OCI-M1 (cell line): ENCODE results near the gene ADM.

ENCODE experiments used
- DNase-seq: peaks from one replicate; lab custom pipeline; 2025; lab: John Stamatoyannopoulos, UW

Gene ADM

GRCh38 chr11:10329356-10329755, 24.5 kb downstream of the ADM start:
- DNase-seq, result no peak

GRCh38 chr11:10329935-10330334, 25.1 kb downstream of the ADM start:
- no peak for DNase-seq

GRCh38 chr11:10331548-10332289, 26.8 kb downstream of the ADM start:
- no peak for DNase-seq

GRCh38 chr11:10333490-10333889, 28.6 kb downstream of the ADM start:
- no peak for DNase-seq

GRCh38 chr11:10338287-10338686, 33.4 kb downstream of the ADM start:
- no peak for DNase-seq

GRCh38 chr11:10348650-10349280, 43.9 kb downstream of the ADM start:
- DNase-seq, result no peak

GRCh38 chr11:10349281-10349665, 44.4 kb downstream of the ADM start:
- no peak for DNase-seq

- DNase-seq, result no peak
These were observed 44.9 kb downstream of the ADM start for GRCh38 chr11:10349806-10350205.

- DNase-seq, result no peak
These were observed 45.5 kb downstream of the ADM start for GRCh38 chr11:10350334-10350733.

GRCh38 chr11:10351435-10351764, 46.5 kb downstream of the ADM start:
- DNase-seq, result no peak

GRCh38 chr11:10351765-10352641, 47.1 kb downstream of the ADM start:
- no peak for DNase-seq

GRCh38 chr11:10352921-10353550, 48.2 kb downstream of the ADM start:
- DNase-seq, result no peak

- no peak for DNase-seq
These were observed 49.5 kb downstream of the ADM start for GRCh38 chr11:10354389-10354788.

GRCh38 chr11:10355257-10355661, 50.4 kb downstream of the ADM start:
- DNase-seq, result no peak

- DNase-seq, result no peak
These were observed 51.3 kb downstream of the ADM start for GRCh38 chr11:10356161-10356560.
